ENCODE data around the gene HDAC4. TPM values are rescaled to one million over a fixed set of nuclear protein-coding genes. Genes with fewer than 3 reads are reported as not detected.

Gene HDAC4
- total and polyA plus RNA-seq, 3 donors from 2014 or later = 29.0 to 67.5 (median 58.7) TPM

- Histone ChIP-seq H3K4me3 (no peak overlapping the region), H3K9me3 (no peaks in the 10 kb centered on the region), H3K27me3 (no peaks in the 10 kb centered on the region), H3K36me3 (ENCODE audit: low read depth, missing control alignments) (no peaks in the 10 kb centered on the region), H3K27ac (no peak overlapping the region), H3K4me1 (no peaks in the 10 kb centered on the region)
- DNase-seq = no peak
- WGBS, 2 donors = 86 to 96% methylated on average over 26 to 28 of the region's 28 CpGs
- TF ChIP-seq CTCF (IDR thresholded peaks at IDR 0.05) (no peak), POLR2A (IDR thresholded peaks at IDR 0.05) (no peak)
- intact Hi-C loops (cut with DNase I; ENCODE audit: low total_unique reads) = no loop called here
Measured at GRCh38 chr2:239162976-239163687, 237.7 kb downstream of the HDAC4 start.

GRCh38 chr2:239162141-239162821 is 238.5 kb downstream of the HDAC4 start:
- Histone ChIP-seq H3K9me3 (no peaks in the 10 kb centered on the region), H3K36me3 (ENCODE audit: low read depth, missing control alignments) (no peaks in the 10 kb centered on the region), H3K27ac (no peak overlapping the region), H3K4me3 (no peak overlapping the region), H3K4me1 (no peaks in the 10 kb centered on the region), H3K27me3 (no peaks in the 10 kb centered on the region)
- no peak for TF ChIP-seq POLR2A (IDR thresholded peaks at IDR 0.05)
- TF ChIP-seq CTCF (IDR thresholded peaks at IDR 0.05) = no peak
- DNase-seq = no peak
- intact Hi-C loops (cut with DNase I; ENCODE audit: low total_unique reads) = no loop called here
- 93 to 97% methylated on average over 21 to 23 of the region's 23 CpGs for WGBS, 2 donors

GRCh38 chr2:239161711-239162140 is 239.1 kb downstream of the HDAC4 start:
- Histone ChIP-seq H3K9me3 (no peaks in the 10 kb centered on the region), H3K27ac (no peak overlapping the region), H3K36me3 (ENCODE audit: low read depth, missing control alignments) (no peaks in the 10 kb centered on the region), H3K4me1 (no peaks in the 10 kb centered on the region), H3K27me3 (no peaks in the 10 kb centered on the region), H3K4me3 (no peak overlapping the region)
- intact Hi-C loops (cut with DNase I; ENCODE audit: low total_unique reads) = no loop called here
- WGBS, 2 donors = 87 to 97% methylated on average over 14 of the region's 14 CpGs
- TF ChIP-seq POLR2A (IDR thresholded peaks at IDR 0.05) (no peak), CTCF (IDR thresholded peaks at IDR 0.05) (no peak)
- no peak for DNase-seq

- Histone ChIP-seq H3K4me3 (no peak overlapping the region), H3K4me1 (no peaks in the 10 kb centered on the region), H3K27ac (no peak overlapping the region), H3K36me3 (ENCODE audit: low read depth, missing control alignments) (no peaks in the 10 kb centered on the region), H3K27me3 (no peaks in the 10 kb centered on the region), H3K9me3 (no peaks in the 10 kb centered on the region)
- 94 to 96% methylated on average over 32 of the region's 32 CpGs for WGBS, 2 donors
- no peak for TF ChIP-seq CTCF (IDR thresholded peaks at IDR 0.05)
- TF ChIP-seq POLR2A (IDR thresholded peaks at IDR 0.05) = no peak
- intact Hi-C loops (cut with DNase I; ENCODE audit: low total_unique reads) = no loop called here
- peak; percentile 11 for DNase-seq
Measured at GRCh38 chr2:239160226-239161143, 240.3 kb downstream of the HDAC4 start.

All from testis (tissue), 3 donors.